Body of pancreas (tissue), 4 donors: ENCODE data around the gene ZNF254. TPM values are rescaled to one million over a fixed set of nuclear protein-coding genes. Genes with fewer than 3 reads are reported as not detected.
"Not testable (repeated sequence)": the region's sequence is repeated elsewhere in the genome, so short reads cannot be mapped to it uniquely, and the experiment has no call there.

ENCODE experiments used
- ATAC-seq: fragments of 150-250 bp; one replicate; pipeline ENCODE4 v1.9.1; 2016
- DNase-seq, 4 donors: peaks; one replicate each; pipeline ENCODE4 v3.0.0-alpha.2; 2019
- H3K27ac ChIP-seq, 4 donors: fragments of 200-600 bp; sonication (generic); 1 replicate in 3 of 4; 2 replicates in 1 of 4; pipeline versions ENCODE4 v1.5.1 to v1.6.1; 2016 to 2019; ENCODE audit warnings: mild to moderate bottlenecking in 1 of 4, mixed read lengths in 1 of 4, moderate library complexity in 1 of 4
- H3K27me3 ChIP-seq, 2 donors: fragments of 200-600 bp; sonication (generic); one replicate each; pipeline ENCODE4 v1.6.0; 2016; ENCODE audit warnings: mild to moderate bottlenecking in 1 of 2
- H3K36me3 ChIP-seq, 2 donors: fragments of 200-600 bp; sonication (generic); replicated peaks in 1 of 2; 2 replicates each; pipeline ENCODE4 v1.5.1; 2016; ENCODE audit warnings: low read depth in 2 of 2; ENCODE audit not compliant: insufficient read depth in 1 of 2
- H3K4me1 ChIP-seq: fragments of 200-600 bp; sonication (generic); one replicate; pipeline ENCODE4 v1.6.0; 2016
- H3K4me3 ChIP-seq, 2 donors: fragments of 200-600 bp; sonication (generic); 1 replicate in 1 of 2; 2 replicates in 1 of 2; pipeline ENCODE4 v1.5.1; 2016 to 2019
- H3K9me3 ChIP-seq, 3 donors: fragments of 200-600 bp; sonication (generic); 1 replicate in 2 of 3; 2 replicates in 1 of 3; pipeline ENCODE4 v1.5.1; 2016
- POLR2A ChIP-seq, 3 donors: fragments of 450-650 bp; IDR thresholded peaks; one replicate each; pipeline ENCODE4 v1.6.1; 2016; ENCODE audit warnings: antibody characterized with exemption in 3 of 3, mild to moderate bottlenecking in 2 of 3
- WGBS, 2 donors: methylation state at CpG; one replicate each; pipeline ENCODE4 v1.1.5; 2017; 5-methylcytosine and 5-hydroxymethylcytosine counted together
- intact Hi-C: fragments of 100-400 bp; cut with DNase I; formaldehyde crosslinking; loops from one replicate; pipeline ENCODE4 v1.15.1; 2023
- total RNA-seq, 2 donors: library from RNA; depleted of rRNA; stranded (reverse); fragments of >200 nt; gene quantifications; one replicate each; pipeline ENCODE4 v1.1.0, GENCODE V29; 2016
- TF ChIP-seq, protein P1 (sequence below), 7 experiments: fragments of 450-650 bp in 4 of 7; fragments of 200-600 bp in 3 of 7; sonication (generic) in 3 of 7; IDR thresholded peaks; one replicate each; pipeline ENCODE4 v1.5.1; 2016 to 2019; ENCODE audit warnings: antibody characterized with exemption in 7 of 7

ZNF254 gene
- total RNA-seq, 2 donors from 2014 or later: 13.7 to 39.9 TPM

DNA sequence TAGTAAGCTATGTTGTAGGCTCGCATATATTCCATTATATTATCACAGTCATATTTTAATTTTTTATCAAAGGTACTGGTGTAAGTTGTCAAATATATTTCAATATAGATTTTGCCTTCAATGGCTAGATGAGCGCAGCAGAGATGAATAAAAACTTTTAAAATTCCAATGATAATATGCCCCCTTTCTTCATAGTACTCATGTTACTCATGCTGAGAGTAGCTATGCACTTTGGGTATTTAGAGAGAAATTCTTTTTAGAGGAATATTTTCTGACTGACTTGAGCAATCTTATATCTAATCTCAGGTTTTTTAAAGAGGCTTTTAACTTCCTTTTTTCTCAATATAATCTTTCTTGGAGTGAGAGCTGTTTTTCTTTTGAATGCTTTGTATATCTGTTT is 11.4 kb downstream of the ZNF254 start:
- Histone ChIP-seq H3K4me3 (no peak overlapping the region), H3K4me1 (no peaks in the 10 kb centered on the region), H3K27me3 (no peaks in the 10 kb centered on the region), H3K27ac (no peak overlapping the region), H3K36me3 (peaks cover 0 to 1% of the 10 kb centered on the region in 2 donors), H3K9me3 (peaks cover 0 to 7% (median 0%) of the 10 kb centered on the region in 3 donors)
- ATAC-seq (no peak), DNase-seq (no peak)
- WGBS, 2 donors: 94 to 96% methylated on average over 2 of the region's 2 CpGs
- intact Hi-C loops: no loop called here
- TF ChIP-seq, protein P1, sequence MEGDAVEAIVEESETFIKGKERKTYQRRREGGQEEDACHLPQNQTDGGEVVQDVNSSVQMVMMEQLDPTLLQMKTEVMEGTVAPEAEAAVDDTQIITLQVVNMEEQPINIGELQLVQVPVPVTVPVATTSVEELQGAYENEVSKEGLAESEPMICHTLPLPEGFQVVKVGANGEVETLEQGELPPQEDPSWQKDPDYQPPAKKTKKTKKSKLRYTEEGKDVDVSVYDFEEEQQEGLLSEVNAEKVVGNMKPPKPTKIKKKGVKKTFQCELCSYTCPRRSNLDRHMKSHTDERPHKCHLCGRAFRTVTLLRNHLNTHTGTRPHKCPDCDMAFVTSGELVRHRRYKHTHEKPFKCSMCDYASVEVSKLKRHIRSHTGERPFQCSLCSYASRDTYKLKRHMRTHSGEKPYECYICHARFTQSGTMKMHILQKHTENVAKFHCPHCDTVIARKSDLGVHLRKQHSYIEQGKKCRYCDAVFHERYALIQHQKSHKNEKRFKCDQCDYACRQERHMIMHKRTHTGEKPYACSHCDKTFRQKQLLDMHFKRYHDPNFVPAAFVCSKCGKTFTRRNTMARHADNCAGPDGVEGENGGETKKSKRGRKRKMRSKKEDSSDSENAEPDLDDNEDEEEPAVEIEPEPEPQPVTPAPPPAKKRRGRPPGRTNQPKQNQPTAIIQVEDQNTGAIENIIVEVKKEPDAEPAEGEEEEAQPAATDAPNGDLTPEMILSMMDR (IDR thresholded peaks at IDR 0.05): no peak
- no peak for TF ChIP-seq POLR2A (IDR thresholded peaks at IDR 0.05)

- Histone ChIP-seq H3K4me3 (no peak overlapping the region), H3K4me1 (no peaks in the 10 kb centered on the region), H3K9me3 (peaks cover 0 to 5% (median 0%) of the 10 kb centered on the region in 3 donors), H3K36me3 (no peaks in the 10 kb centered on the region), H3K27me3 (no peaks in the 10 kb centered on the region), H3K27ac (no peak overlapping the region)
- DNase-seq (no peak), ATAC-seq (no peak)
- intact Hi-C loops: no loop called here
- TF ChIP-seq, protein P1 (IDR thresholded peaks at IDR 0.05): no peak
- no peak for TF ChIP-seq POLR2A (IDR thresholded peaks at IDR 0.05)
Observed at GRCh38 chr19:24099829-24100228, 12.8 kb downstream of the ZNF254 start.

GRCh38 chr19:24100597-24100996 is 13.6 kb downstream of the ZNF254 start:
- intact Hi-C loops, ATAC-seq, H3K27me3 ChIP-seq, H3K4me3 ChIP-seq, H3K27ac ChIP-seq, DNase-seq, H3K9me3 ChIP-seq, H3K36me3 ChIP-seq, H3K4me1 ChIP-seq: not testable (repeated sequence)
- 84 to 93% methylated on average over 2 of the region's 2 CpGs for WGBS, 2 donors

GRCh38 chr19:24101459-24102115 is 14.6 kb downstream of the ZNF254 start:
- Histone ChIP-seq H3K27me3 (no peaks in the 10 kb centered on the region), H3K36me3 (peaks cover 3 to 13% of the 10 kb centered on the region in 2 donors), H3K4me1 (no peaks in the 10 kb centered on the region), H3K9me3 (peaks cover 0 to 4% (median 0%) of the 10 kb centered on the region in 3 donors), H3K4me3 (no peak overlapping the region), H3K27ac (no peak overlapping the region)
- ATAC-seq (no peak), DNase-seq (no peak)
- no peak for TF ChIP-seq POLR2A (IDR thresholded peaks at IDR 0.05)
- TF ChIP-seq, protein P1 (IDR thresholded peaks at IDR 0.05): no peak
- intact Hi-C loops: no loop called here
- 85 to 87% methylated on average over 2 of the region's 2 CpGs for WGBS, 2 donors

DNA sequence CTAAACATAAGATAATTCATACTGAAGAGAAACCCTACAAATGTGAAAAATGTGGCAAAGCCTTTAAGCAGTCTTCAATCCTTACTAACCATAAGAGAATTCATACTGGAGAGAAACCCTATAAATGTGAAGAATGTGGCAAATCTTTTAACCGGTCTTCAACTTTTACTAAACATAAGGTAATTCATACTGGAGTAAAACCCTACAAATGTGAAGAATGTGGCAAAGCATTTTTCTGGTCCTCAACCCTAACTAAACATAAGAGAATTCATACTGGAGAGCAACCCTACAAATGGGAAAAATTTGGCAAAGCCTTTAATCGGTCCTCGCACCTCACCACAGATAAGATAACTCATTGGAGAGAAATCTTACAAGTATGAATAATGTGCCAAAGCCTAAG is 40.6 kb downstream of the ZNF254 start:
- peaks cover 3 to 51% (median 6%) of the 10 kb centered on the region in 3 donors for H3K9me3 ChIP-seq
- TF ChIP-seq, protein P1 (IDR thresholded peaks at IDR 0.05): no peak
- TF ChIP-seq POLR2A (IDR thresholded peaks at IDR 0.05): no peak
- no peak for DNase-seq
- intact Hi-C loops: no loop called here
- no peaks in the 10 kb centered on the region for H3K4me1 ChIP-seq
- no peak for ATAC-seq
- 96 to 100% methylated on average over 3 of the region's 3 CpGs for WGBS, 2 donors
- H3K36me3 ChIP-seq: peaks cover 15 to 16% of the 10 kb centered on the region in 2 donors
- no peak overlapping the region for H3K4me3 ChIP-seq
- no peaks in the 10 kb centered on the region for H3K27me3 ChIP-seq
- H3K27ac ChIP-seq: no peak overlapping the region
